GM18519 (cell line): ENCODE results near the gene CRYAB.

ENCODE experiments used
- ATAC-seq: cut with Tn5 transposase; IDR thresholded peaks from one replicate; pipeline ENCODE4 v1.9.1; 2021; ENCODE audit warnings: mild to moderate bottlenecking, moderate library complexity; ENCODE audit not compliant: unreplicated experiment, low FRiP score

Gene CRYAB, protein sequence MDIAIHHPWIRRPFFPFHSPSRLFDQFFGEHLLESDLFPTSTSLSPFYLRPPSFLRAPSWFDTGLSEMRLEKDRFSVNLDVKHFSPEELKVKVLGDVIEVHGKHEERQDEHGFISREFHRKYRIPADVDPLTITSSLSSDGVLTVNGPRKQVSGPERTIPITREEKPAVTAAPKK

DNA sequence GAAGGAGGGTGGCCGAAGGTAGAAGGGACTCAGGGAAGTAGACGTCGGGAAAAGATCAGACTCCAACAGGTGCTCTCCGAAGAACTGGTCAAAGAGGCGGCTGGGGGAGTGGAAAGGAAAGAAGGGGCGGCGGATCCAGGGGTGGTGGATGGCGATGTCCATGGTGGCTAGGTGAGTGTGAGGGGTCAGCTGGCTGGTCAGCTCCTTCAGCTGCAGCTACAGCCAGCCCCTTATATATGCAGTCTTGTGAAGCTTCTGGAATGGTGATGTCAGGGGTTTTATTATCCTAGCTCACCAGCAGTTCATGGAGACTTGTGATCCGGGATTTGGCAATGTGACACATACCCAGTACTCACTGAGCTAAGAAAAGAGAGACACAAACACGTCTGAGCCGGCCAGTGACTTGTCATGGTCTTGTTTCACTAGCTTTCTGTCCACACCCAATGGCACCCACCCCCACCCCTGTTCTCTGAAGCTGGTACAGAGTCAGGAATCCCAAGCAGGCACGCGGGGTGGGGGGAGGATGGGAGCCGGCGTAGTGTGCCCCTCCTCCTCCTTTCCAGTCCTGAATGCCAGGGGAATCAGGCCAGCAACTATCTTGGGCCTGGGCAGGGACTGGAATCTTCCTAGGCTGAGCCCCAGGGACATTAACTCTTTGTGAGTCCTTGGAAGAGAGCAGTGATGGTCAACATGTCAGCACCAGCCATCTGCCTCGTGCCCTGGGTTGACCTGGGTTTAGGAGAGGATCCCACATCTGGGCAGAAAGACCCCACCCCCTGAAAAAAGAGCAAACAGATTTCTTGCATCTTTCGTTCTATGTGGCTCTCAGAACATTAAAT lies at the start of gene CRYAB:
TSS of gene CRYAB (minus strand) at position 208 of the 839 bp plus-strand sequence. CDS start at position 162, 46 bp downstream.
- no peak for ATAC-seq

DNA sequence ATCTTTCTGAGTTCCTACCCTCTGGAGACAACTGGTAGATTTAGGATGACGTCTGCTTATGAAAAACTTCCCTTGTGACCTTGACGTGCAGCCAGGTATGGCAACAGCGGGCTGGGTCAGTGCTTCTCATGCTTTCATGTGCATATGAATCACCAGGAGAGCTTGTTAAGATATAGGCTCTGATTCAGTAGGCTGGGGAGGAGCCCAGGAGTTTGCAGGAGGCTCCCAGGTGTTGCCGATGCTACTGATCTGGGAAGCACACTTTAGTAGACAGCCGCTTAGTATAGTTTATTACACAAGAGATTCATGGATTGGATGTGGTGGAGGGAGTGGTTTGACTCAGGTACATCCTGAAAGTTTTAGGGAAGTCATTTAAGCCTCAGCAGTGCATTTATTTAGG lies 49.3 kb upstream of the CRYAB start:
- ATAC-seq: no peak

DNA sequence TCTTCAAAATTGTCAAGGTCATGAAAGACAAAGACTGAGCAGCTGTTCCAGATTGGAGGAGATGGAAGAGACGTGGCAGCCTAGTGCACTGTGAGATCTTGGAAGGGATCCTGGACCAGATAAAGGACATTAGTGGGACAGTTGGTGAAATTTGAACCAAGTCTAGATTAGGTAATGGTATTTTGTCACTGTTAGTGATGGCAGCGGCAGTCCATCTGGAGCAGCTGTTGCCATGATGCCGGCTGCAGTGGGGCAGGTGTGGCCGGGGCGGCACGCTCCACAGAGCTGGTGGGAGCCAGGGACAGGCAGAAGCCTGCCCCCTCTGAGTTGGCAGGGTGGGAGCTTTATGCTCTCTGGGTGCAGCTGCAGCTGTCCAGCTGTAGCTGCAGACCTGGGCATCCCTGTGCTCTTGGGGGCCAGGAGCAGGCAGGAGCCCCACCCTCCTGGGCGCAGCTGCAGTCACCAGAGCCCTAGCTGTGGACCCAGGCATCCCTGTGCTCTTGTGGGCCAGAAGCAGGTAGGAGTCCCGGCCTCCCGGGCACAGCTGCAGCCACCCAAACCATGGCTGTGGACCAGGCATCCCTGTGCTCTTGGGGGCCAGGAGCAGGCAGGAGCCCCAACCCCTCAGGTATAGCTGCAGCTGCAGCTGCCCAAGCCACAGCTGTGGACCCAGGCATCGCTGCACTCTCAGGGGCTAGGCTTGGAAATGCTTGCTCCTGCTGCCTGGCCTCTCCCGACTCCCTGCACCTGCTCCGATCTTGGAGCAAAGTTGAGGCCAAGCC lies 46.3 kb upstream of the CRYAB start:
- ATAC-seq: no peak

DNA sequence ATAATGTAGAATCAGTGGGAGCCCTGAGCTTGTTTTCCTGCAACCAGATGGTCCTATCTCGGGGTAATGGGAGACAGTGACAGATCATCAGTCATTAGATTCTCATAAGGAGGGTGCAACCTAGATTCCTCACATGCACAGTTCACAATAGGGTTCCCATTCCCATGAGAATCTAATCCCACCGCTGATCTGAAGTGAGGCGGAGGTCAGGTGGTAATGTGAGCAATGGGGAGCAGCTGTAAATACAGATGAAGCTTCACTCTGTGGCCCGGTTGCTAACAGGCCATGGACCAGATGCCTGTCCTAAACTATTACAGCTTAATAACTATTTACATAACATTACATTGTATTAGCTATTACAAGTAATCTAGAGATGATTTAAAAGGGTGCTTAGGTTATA lies 42.6 kb upstream of the CRYAB start:
- no peak for ATAC-seq

DNA sequence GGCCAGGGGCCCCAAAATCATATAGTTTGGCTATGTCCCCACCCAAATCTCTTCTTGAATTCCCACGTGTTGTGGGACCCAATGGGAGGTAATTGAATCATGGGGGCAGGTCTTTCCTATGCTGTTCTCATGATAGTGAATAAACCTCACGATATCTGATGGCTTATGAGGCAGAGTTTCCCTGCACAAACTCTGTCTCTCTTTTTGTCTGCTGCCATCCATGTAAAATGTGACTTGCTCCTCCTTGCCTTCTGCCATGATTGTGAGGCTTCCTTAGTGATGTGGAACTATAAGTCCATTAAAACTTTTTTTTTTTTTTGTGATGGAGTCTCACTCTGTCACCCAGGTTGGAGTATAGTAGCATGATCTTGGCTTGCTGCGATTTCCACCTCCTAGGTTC lies 40.0 kb upstream of the CRYAB start:
- no peak for ATAC-seq

DNA sequence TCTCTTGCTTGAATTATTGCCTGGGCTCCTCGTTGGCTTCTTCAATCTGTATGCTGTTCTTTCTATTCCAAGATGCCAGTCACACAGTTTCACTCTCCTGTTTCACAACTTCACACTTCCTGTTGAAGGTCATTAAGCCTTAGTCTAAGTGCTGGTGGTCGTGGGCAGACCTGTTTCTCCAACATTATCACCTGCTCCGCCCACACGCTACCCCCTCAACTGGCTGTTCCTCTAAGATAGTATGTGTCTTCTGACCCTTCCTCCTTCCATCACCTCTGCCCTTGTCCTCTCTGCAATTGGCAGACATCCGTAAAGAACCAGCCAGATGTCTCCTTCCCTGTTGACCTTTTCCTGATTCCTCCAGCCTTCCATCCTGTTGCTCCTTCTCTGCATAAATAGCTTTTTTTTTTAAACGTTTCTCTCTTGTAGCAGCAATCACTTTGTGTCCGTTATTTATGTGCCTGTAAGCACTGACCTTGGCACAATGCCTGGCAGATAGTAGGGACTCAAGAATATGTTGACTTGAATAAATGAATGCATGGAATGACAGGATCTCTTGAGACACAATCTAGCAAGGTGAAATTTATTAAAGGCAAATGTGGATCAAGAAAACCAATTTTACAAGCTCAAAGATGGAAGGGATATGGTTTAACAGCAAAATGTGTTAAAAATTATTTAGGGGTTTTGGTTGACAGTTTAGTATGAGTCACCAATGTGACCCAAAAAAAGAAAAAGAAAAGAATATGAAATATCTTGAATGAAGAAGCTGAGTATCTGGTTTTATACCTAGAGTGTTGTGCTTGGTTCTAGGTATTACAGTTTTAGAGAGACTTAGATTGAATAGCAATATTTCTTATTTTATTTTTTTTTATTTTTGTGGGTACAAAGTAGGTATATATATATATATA lies 38.2 kb upstream of the CRYAB start:
- no peak for ATAC-seq

DNA sequence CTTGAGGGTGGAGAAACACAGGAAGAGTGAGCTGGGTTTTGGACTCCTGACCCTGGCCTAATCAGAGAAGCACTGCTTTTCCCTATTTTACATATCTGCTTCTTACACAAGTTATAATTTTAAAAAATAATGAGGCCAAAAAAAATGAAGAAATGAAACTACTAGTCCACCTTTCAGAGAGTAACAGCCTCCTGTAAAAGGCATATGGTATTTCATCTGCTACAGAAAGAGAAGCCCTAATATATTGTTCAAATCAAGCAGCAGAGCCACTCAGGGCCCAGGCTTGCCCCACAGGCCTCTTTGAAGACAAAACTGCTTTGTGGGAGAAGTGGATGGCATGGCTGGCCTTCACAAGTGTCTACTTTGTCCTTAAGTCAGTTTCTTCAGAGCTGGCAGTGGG lies 35.6 kb upstream of the CRYAB start:
- no peak for ATAC-seq

DNA sequence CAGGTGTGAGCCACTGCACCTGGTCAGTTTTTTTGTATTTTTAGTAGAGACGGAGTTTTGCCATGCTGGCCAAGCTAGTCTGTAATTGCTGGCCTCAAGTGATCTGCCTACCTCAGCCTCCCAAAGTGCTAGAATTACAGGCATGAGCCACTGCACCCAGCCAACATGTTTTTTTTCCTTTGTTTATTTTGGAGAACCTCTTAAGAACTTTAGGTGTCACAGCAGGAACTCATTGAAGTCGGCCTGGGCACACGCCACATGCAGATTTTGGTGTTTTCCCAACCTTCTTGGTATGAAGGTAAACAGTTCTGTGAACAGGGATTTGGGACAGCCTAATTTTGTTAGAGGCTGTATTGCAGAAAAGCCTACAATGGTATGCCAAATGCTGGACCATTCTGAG lies 34.9 kb upstream of the CRYAB start:
- no peak for ATAC-seq

DNA sequence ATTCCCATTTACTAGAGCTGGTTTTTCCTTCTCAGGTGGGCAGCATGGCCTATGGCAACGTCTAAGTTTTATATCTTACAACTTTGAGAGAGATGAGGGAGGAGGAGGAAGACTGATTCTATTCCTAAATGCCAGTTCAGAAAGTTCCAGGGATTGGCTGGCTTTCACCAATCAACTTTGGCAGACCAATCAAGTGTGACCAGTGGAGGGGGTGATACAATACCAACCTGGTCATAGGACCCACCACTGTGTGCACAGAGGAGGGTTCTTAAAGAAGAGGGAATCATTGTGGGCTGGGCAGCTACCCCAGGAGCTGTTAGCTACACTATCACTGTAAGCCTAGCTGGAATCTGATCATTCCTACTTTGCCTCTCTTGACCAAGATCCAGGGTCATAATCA lies 33.6 kb upstream of the CRYAB start:
- no peak for ATAC-seq

DNA sequence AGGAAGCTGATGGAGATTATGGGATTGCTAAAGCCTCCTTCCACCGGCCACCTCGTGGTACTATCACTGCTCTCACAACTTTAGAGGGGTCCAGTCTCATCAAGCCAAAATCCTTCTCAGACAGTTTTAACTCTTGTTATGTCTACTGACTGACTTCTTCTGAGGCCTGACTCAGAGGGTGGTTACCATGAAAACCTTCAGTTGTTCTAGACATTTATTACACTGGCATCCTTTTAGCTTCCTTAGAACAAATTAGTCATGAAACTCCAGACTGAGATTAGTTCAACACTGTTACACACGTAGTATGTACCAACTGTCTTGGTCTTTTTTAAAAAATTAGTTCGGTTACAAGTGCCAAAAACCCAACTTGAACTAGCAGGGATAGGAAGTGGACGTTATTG lies 33.1 kb upstream of the CRYAB start:
- no peak for ATAC-seq

DNA sequence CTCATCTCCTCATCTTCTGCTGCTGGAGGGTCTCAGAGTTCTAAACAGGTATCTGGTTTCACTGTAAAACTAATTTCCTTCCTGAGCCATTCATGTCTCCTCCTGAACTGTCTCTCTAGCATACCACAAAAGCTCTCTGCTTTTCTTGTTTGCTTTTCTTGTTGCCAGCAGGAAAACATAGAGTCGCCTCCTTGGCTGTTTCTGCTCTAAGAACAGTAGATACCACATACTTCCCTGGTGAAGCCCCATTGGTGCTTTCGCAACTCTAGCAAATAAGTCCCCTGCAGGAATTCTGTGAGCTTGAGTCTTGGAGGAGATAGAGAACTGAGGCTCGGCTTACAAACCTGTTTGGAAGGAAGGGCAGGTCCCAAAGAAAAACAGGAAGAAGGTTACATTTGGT lies 32.6 kb upstream of the CRYAB start:
- ATAC-seq: no peak

DNA sequence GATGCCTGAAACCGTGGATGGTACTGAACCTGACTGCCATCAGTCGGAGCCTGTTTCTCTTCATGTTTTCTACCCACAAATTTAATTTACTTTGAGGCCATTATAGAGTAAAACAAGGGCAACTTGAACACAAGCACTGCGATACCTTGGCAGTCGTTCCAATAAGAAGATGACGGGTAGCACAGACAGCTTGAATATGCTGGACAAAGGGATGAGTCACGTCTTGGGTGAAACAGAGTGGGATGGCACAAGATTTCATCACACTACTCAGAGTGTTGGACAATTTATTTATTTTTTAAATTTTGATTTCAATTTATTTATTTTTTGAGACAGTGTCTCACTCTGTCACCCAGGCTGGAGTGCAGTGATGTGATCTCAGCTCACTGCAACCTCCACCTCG lies 31.3 kb upstream of the CRYAB start:
- no peak for ATAC-seq

DNA sequence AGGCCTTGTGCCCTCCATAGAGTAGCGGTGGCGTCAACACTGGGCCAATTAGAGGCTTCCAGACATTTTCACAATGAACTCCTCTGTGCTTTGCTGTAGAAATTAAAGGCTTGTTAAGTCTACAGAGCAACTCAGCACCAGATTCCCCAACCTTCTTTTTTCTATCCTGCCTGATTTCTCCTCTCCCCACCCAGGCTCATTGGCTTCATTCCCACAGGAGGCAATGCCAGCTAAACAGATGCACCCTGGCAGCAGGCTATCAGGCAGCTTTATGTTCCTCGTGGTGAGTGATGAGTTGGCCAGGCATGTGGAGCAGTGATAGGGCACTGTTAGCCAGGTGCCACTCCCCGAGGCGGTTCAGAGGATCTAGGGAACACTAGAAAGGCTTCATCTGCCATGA lies 30.4 kb upstream of the CRYAB start:
- ATAC-seq: no peak

DNA sequence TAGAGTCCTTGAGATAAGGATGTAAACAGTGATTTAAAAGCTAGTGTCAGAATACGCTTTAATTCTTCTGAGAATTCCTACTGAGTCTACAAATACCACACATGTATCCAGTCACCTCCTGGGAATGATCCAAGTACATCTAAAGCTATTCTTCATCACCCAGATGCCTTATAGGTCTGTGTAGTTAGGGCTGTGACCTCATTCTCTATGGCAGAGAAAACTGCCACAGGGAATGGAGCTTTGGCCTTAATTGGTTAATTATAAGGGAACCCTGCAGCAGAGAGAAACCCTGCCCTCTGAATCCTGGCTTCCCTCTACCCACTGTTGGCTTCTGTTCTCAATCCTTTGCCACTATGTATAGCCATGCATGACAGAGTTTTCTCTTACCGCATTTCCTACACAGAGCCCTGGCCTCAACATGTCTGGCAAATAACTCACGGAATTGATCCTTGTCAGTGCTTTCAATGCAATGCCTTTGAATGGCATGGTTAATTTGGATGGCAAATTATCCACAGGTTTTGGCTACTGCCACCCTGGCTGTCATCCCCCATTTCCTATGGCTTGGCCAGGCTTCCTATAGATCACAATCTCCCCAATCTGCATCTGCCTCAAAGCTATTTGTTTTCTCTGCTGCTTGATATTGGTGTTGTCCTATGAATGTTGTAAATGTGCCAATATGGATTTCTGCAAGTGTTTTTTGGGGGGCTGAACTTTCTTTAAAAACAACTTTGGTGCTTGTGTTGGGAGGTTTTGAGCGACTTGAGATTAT lies 28.4 kb upstream of the CRYAB start:
- no peak for ATAC-seq

DNA sequence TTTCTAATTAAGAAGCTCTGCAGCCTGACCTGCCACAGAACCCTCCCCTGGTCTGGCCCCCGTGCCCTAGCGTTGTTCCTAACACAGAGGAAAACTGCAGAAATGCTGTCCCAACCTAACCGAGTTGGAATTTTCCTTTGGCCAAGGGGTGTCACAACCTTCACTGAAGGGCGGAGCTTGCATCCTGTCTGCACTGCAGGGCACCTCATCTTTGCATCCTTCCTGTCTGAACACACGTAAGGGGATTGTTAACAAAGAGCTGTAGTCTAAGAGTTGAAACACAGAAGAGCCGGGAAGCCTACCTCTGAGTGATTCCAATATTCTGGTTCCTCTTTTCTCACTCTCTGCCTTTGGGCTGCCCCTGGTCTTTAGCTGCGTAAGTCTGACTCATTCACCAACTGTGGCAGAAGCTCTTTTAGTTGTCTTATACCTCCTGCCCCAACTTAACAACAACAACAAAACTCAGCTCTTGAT lies 27.2 kb upstream of the CRYAB start:
- ATAC-seq: peak; percentile 87

DNA sequence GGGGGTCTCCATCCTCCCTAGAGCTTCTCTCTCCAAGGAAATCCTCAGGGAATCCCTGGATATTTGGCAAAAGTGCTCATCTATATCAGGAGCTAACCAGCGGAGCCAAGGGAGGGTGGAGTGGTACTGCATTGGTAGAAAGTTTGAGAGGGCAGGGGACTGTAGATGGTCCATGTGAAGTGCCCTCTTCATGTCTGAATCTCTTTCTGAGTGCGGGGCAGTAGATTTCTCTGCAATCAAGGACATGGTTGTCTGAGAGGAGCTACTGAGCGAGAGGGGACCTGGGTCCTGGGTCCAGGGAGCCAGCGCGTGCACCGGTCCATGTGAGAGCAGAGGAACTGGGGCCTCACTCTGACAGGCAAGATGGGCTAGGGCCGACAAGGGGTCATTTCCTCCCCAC lies 26.3 kb upstream of the CRYAB start:
- no peak for ATAC-seq

DNA sequence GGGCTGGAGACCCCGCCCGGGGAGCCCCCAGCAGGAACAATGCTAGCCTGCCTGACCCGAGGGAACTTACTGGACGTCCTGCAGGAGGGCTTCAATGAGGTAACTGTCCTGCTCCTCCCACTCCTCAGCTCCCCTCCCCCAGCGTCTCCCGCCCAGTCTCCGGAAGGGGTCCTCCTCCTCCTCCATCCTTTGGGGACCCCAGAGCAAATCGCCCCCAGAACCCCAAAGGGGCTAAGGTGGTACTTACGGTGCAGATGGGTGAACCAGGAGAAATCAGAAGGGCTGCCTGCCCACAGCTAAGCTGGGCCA lies 25.8 kb upstream of the CRYAB start:
- no peak for ATAC-seq

DNA sequence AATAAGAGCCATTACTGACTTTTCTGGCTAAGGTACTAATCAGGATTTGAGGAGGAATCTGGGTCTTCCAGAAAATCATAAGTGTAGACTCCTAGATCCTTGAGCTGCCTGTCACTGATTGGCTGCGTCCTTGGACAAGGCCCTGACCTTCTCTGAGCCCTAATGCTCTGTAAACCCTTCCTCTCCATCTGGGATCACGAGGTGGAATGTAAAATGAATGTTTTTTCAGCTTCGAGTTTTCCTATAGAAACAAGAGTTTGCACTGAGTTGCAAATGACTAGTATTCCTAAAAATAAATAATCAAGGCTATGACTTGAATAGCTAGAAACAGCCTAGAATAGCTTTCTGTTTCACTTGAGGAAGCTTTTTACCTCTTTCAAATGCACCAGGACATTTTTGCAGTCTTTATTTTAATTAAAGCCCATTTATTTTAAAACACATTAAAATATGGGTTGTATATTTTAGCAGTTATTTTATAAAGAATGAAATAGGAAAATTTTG lies 24.5 kb upstream of the CRYAB start:
- ATAC-seq: no peak

DNA sequence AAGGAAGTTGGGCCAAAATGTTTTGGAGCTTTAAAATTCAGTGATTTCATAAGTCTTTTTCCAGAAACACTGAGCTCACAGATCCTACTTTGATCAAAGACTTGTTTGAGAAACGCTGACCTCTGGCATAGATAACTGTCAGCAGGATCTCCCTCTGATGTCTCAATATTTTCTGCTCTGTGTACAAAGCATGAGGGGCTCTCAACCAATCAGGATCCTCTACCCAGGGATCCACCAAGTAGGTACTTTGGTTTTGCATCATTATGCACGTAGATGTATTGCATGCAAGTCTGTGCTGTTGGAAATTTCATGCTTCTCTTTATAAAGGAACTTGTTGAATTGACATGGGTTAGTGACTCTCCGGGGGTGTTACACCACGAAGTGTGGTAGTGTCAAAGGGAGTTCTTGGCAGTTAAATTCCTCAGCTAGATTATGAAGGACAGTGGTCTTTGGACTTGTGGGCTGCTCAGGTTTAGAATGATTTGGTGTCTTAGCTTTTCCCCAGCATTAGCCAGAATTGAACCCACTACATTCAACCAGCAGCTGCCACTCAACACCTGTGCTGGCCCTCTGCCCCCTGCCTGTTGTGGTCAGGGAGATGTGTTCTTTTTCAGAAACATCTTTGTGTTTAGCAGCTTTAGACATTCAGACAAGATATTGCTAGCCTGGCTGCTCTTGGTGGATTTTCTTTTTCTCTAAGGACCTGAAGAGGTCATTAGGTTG lies 23.9 kb upstream of the CRYAB start:
- ATAC-seq: no peak
